RWPE2 (cell line): Measurements from ENCODE around the gene ST7.

Source experiments
- ATAC-seq: fragments of 200-7000 bp; cut with Tn5 transposase; 3 replicates; pipeline ENCODE4 v1.9.1; 2021; ENCODE audit warnings: low read depth
- DNase-seq: peaks from one replicate; pipeline ENCODE4 v3.0.0-alpha.2; 2020; ENCODE audit warnings: low spot score
- H3K27ac ChIP-seq: fragments of 450-650 bp; 2 replicates; pipeline ENCODE4 v1.5.1; 2017; ENCODE audit warnings: mild to moderate bottlenecking; ENCODE audit not compliant: poor library complexity, severe bottlenecking
- H3K27me3 ChIP-seq: fragments of 250-450 bp; sonication (Bioruptor Pico); 2 replicates; pipeline ENCODE4 v1.5.1; 2021; ENCODE audit warnings: mild to moderate bottlenecking, moderate library complexity; ENCODE audit not compliant: insufficient read depth, poor library complexity, severe bottlenecking
- H3K36me3 ChIP-seq: fragments of 250-450 bp; sonication (Bioruptor Pico); 2 replicates; pipeline ENCODE4 v1.5.1; 2020; ENCODE audit warnings: low read depth, mild to moderate bottlenecking, moderate library complexity
- H3K4me1 ChIP-seq: fragments of 250-450 bp; sonication (Bioruptor Pico); 2 replicates; pipeline ENCODE4 v1.5.1; 2021; ENCODE audit warnings: mild to moderate bottlenecking, moderate library complexity; ENCODE audit not compliant: insufficient read depth, poor library complexity, severe bottlenecking
- H3K4me3 ChIP-seq: fragments of 250-450 bp; sonication (Bioruptor Pico); 2 replicates; pipeline ENCODE4 v1.5.1; 2021; ENCODE audit warnings: mild to moderate bottlenecking, moderate library complexity; ENCODE audit not compliant: severe bottlenecking
- H3K9me3 ChIP-seq: fragments of 250-450 bp; sonication (Bioruptor Pico); 2 replicates; pipeline ENCODE4 v1.5.1; 2021; ENCODE audit warnings: mild to moderate bottlenecking, moderate library complexity; ENCODE audit not compliant: severe bottlenecking
- CTCF ChIP-seq: fragments of 450-650 bp; IDR thresholded peaks from one replicate; pipeline ENCODE4 v1.5.1; 2017; ENCODE audit warnings: mild to moderate bottlenecking, moderate library complexity; ENCODE audit not compliant: poor library complexity, severe bottlenecking

ST7 gene

GRCh38 chr7:117193564-117193963, 240.3 kb downstream of the ST7 start:
- no peak for DNase-seq
- Histone ChIP-seq H3K27me3 (no peaks in the 10 kb centered on the region), H3K4me1 (no peaks in the 10 kb centered on the region), H3K27ac (no peak overlapping the region), H3K4me3 (no peak overlapping the region), H3K36me3 (no peaks in the 10 kb centered on the region; the same call in 1 of the 2 replicates), H3K9me3 (no peaks in the 10 kb centered on the region)
- no peak for TF ChIP-seq CTCF
- ATAC-seq: no peak

- TF ChIP-seq CTCF: no peak
- ATAC-seq: no peak
These were observed 241.1 kb downstream of the ST7 start for GRCh38 chr7:117194445-117194844.

GRCh38 chr7:117195361-117196029, 242.2 kb downstream of the ST7 start:
- Histone ChIP-seq H3K36me3 (no peaks in the 10 kb centered on the region; the same call in 1 of the 2 replicates), H3K27me3 (no peaks in the 10 kb centered on the region), H3K27ac (no peak overlapping the region), H3K9me3 (no peaks in the 10 kb centered on the region), H3K4me1 (no peaks in the 10 kb centered on the region), H3K4me3 (no peak overlapping the region)
- no peak for TF ChIP-seq CTCF
- ATAC-seq: no peak
- DNase-seq: no peak

More at GRCh38 chr7:117194445-117194844, 241.1 kb downstream of the ST7 start:
- Histone ChIP-seq H3K4me1 (no peaks in the 10 kb centered on the region), H3K36me3 (no peaks in the 10 kb centered on the region; the same call in 1 of the 2 replicates), H3K4me3 (no peak overlapping the region), H3K27me3 (no peaks in the 10 kb centered on the region), H3K9me3 (no peaks in the 10 kb centered on the region), H3K27ac (no peak overlapping the region)
- DNase-seq: no peak

- Histone ChIP-seq H3K4me1 (no peaks in the 10 kb centered on the region), H3K27me3 (no peaks in the 10 kb centered on the region), H3K36me3 (no peaks in the 10 kb centered on the region), H3K9me3 (no peaks in the 10 kb centered on the region), H3K4me3 (no peak overlapping the region), H3K27ac (no peak overlapping the region)
- TF ChIP-seq CTCF: no peak
- DNase-seq (no peak), ATAC-seq (no peak)
These were observed 246.8 kb downstream of the ST7 start for GRCh38 chr7:117200132-117200531.

GRCh38 chr7:117200786-117201458, 247.6 kb downstream of the ST7 start:
- no peaks in the 10 kb centered on the region for H3K4me1 ChIP-seq
- no peak overlapping the region for H3K27ac ChIP-seq
- H3K4me3 ChIP-seq: no peak overlapping the region
- no peaks in the 10 kb centered on the region for H3K9me3 ChIP-seq
- H3K36me3 ChIP-seq: no peaks in the 10 kb centered on the region
- H3K27me3 ChIP-seq: no peaks in the 10 kb centered on the region
- DNase-seq (no peak), ATAC-seq (no peak)
- TF ChIP-seq CTCF: no peak
